OCI-LY1 (cell line): ENCODE results near the gene FER1L5.

Experiments
- EZH2 ChIP-seq: fragments of 200-600 bp; sonication (generic), shearing (Covaris generic); IDR thresholded peaks from 2 replicates; pipeline ENCODE4 v1.8.0; 2017; ENCODE audit warnings: borderline replicate concordance, mixed run types, mild to moderate bottlenecking, antibody characterized with exemption, low read length, moderate library complexity, mixed read lengths
- TF ChIP-seq, protein P1 (sequence below): fragments of 200-600 bp; sonication (generic), shearing (Covaris generic); IDR thresholded peaks from 2 replicates; pipeline ENCODE4 v1.5.1; 2017; ENCODE audit warnings: mild to moderate bottlenecking, antibody characterized with exemption, low read length, moderate library complexity, mixed read lengths

DNA sequence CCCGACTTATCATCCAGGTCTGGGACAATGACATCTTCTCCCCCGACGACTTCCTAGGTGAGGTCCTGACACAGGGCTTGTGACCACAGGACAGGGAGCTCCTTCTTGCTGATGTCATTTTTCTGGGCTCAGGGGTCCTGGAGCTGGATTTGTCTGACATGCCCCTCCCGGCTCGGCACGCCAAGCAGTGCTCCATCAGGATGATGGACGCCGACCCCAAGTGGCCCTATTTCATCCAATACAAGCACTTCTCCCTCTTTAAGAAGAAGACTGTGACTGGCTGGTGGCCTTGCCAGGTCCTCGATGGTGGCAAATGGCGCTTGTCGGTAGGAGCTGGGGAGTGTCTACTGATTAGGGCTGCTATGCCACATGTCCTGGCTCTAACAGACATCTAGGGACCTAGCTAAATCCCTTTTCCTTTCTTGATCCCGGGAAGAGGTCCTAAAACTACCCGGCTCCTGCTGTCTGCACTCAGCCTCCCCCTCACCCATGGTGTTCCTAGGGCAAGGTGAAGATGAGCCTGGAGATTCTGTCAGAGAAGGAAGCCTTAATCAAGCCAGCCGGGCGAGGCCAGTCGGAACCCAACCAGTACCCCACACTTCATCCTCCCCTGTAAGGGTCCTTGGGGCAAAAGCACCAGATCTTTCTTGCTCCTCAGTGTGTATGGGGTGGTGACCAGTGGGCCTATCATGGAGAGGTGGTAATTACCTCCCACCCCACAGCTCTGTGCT lies 60.6 kb downstream of the FER1L5 start:
- TF ChIP-seq, protein P1, sequence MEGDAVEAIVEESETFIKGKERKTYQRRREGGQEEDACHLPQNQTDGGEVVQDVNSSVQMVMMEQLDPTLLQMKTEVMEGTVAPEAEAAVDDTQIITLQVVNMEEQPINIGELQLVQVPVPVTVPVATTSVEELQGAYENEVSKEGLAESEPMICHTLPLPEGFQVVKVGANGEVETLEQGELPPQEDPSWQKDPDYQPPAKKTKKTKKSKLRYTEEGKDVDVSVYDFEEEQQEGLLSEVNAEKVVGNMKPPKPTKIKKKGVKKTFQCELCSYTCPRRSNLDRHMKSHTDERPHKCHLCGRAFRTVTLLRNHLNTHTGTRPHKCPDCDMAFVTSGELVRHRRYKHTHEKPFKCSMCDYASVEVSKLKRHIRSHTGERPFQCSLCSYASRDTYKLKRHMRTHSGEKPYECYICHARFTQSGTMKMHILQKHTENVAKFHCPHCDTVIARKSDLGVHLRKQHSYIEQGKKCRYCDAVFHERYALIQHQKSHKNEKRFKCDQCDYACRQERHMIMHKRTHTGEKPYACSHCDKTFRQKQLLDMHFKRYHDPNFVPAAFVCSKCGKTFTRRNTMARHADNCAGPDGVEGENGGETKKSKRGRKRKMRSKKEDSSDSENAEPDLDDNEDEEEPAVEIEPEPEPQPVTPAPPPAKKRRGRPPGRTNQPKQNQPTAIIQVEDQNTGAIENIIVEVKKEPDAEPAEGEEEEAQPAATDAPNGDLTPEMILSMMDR: no peak
- no peak for TF ChIP-seq EZH2
